ENCODE results near the gene XAB2.

- TF ChIP-seq CTCF (IDR thresholded peaks at IDR 0.05) (no peak), POLR2A (IDR thresholded peaks at IDR 0.05) (no peak), POLR2AphosphoS5 (IDR thresholded peaks at IDR 0.05) (no peak)
Measured at GRCh38 chr19:7617172-7617571, 12.2 kb downstream of the XAB2 start.
